HG02759 (cell line): ENCODE data around the gene SPP2.

Experiments
- ATAC-seq: cut with Tn5 transposase; IDR thresholded peaks from one replicate; pipeline ENCODE4 v1.9.1; 2021; ENCODE audit warnings: mild to moderate bottlenecking, moderate library complexity; ENCODE audit not compliant: unreplicated experiment

Gene SPP2

GRCh38 chr2:234038076-234038802, 12.3 kb upstream of the SPP2 start:
- no peak for ATAC-seq

GRCh38 chr2:234044157-234044556, 6.3 kb upstream of the SPP2 start:
- no peak for ATAC-seq

DNA sequence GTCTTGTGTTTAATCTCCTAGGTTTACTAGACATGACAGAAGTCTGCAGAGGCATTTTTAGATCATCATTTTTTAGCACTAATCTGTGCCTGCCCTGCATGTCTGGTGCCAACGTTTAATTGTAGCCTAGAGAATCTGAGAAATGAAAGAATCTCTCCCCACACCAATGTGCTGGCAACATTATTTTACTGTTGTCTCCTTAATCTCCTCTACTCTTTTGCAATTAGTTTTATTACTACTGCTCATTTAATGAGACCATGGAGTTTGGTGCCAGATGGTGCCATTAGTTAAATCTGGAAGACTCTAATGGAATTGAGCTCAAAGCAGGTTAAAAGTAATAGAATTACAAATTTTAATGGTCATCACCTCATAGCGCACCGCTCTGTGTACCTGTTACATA, 4.0 kb upstream of the SPP2 start:
- ATAC-seq, result no peak

- ATAC-seq, result no peak
Measured at GRCh38 chr2:234047361-234047760, 3.1 kb upstream of the SPP2 start.

DNA sequence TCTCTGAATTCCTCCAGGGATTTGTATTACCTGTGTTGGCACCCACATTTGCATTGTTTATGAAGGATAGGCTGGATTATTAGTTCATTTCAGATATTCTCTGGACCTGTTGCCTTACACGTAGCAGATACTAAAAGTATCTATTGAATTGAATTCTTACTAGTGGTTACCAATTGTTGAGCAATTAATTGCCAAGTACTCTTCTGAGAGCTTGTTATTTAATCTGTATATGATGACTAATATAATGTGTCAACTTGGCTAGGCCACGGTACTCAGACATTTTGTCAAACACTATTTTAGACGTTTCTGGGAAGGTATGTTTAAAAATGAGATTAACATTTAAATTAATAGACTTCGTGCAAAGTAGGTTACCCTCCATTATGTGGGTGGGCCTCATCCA, 2.5 kb upstream of the SPP2 start:
- no peak for ATAC-seq

DNA sequence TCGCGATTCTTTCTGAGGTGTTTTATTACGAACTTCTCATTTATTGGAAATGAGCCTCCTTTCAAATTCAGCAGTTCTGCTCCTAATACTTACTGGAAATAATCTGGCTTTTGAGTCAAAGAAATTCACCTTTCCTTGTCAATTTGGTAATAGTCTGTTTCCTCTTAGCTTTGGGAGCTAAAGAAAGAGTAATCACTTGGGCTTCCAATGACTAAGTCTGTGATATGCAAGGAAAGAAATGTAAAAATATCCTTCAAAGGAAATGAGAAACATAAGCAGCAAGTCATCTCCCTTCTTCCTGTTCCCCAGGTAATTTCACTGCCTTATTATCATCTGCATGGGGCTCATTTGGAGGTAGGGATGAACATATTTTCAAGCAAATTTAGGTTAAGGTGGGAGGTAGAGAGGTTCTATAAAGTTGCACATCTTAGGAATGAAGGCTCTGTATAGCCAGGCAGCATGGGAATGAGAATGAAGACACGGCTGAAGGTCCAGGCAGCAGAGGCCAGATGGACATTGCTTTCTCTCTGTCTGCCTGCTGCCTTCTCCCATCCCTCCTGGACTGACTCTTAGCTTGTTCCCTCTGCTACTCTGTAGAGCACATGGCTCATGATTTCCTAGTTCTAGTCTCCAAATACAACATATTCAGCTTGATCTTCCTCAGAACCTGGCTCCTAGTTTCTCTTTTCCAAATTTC, 1.0 kb downstream of the SPP2 start:
- no peak for ATAC-seq

GRCh38 chr2:234058881-234059280, 8.4 kb downstream of the SPP2 start:
- no peak for ATAC-seq

GRCh38 chr2:234060236-234060635, 9.7 kb downstream of the SPP2 start:
- no peak for ATAC-seq

GRCh38 chr2:234061624-234062257, 11.2 kb downstream of the SPP2 start:
- ATAC-seq, result no peak

DNA sequence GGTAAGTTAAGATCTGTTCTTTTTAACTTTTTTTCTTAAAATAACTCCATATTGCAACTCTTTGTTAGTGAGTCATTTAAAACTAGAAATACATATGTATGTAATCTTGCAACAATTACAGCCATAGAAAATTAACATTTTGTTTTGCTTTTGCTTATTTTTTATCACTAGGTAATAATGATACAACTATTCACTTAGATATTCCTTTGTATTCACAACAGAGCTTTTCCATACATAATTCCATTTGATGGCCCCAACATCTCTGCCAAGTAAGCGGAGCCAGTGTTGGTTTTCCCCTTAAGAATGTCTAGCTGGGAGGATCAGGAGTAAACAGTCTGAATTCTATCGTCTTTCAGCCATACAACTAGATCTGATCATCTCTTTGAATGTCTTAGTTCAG, 16.1 kb downstream of the SPP2 start:
- no peak for ATAC-seq

GRCh38 chr2:234071664-234072063, 21.2 kb downstream of the SPP2 start:
- ATAC-seq, result no peak

DNA sequence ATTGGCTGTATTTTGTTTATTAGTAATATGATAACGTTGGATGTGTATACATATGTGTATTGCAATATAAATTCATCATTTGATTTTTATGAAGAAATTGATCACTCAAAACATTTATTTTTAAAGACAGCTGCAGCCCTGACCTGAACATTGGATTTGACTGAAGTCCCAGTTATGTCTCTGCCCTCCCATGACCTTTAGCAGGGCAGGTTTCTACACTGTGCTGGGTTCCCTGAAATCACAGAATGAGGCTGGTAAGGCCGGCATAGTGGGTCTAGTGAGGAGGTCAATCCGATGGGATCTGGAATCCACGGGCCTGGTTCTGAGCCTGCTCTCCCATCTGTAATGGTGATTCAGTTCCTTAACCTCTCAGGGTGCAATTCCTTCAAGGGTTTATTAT, 22.0 kb downstream of the SPP2 start:
- no peak for ATAC-seq

DNA sequence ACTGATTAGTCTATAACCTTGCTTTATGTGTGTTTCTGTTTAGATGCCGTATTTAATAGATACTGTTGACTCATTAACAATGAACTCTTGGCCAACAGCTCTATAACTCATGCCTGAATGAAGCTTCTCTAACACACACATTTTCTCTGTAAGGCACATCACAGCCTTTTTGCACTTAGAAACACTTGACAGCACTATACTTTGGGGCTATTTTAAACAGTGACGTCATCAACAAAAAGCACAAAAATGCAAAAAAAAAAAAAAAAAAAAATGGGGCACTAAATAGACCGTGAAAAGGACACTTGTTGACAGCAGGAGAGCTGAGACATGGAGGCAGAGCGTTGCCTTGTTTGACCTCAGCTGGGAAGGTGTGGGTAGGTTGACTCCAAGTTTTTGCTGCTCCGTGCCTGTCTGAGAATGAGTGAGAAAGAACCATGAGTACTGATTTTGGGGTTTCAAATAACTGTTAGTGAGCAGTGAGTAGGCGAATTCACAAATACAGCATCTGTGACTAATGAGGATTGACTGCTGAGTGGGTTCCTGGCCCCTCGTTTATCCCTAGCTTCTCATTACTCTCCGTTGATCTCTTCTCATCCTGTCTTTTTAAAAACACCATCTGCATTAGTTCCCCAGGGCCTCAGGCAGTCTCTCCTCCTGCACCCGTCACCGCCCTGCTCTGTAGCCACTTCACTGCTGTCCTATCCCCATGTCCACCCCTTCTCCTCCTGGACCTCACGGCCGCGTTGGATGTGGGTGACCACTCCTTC, 24.4 kb downstream of the SPP2 start:
- no peak for ATAC-seq

DNA sequence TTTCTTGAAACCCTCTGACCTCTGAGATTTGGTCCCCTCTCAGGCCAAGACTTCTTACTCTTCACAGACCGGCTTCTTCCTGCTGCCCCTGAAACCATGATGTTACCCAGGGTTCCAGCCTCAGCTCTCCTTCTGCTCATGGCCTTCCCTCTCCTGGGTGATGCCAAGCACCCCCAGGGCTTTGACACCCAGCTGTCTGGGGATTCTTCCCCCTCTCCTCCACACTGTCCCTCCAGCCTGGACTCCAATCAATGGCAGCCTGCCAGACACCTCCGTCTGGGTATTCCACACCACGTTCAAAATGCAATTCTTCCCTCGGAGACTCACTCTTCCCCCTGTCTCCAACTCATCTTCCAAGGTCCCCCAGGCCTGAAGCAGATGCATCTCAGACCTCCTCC, 25.0 kb downstream of the SPP2 start:
- no peak for ATAC-seq

- ATAC-seq, result no peak
Measured at GRCh38 chr2:234075947-234076346, 25.4 kb downstream of the SPP2 start.

- no peak for ATAC-seq
Measured at GRCh38 chr2:234076451-234076850, 25.9 kb downstream of the SPP2 start.

GRCh38 chr2:234078129-234078528, 27.6 kb downstream of the SPP2 start:
- no peak for ATAC-seq

GRCh38 chr2:234081970-234082822, 31.7 kb downstream of the SPP2 start:
- no peak for ATAC-seq

DNA sequence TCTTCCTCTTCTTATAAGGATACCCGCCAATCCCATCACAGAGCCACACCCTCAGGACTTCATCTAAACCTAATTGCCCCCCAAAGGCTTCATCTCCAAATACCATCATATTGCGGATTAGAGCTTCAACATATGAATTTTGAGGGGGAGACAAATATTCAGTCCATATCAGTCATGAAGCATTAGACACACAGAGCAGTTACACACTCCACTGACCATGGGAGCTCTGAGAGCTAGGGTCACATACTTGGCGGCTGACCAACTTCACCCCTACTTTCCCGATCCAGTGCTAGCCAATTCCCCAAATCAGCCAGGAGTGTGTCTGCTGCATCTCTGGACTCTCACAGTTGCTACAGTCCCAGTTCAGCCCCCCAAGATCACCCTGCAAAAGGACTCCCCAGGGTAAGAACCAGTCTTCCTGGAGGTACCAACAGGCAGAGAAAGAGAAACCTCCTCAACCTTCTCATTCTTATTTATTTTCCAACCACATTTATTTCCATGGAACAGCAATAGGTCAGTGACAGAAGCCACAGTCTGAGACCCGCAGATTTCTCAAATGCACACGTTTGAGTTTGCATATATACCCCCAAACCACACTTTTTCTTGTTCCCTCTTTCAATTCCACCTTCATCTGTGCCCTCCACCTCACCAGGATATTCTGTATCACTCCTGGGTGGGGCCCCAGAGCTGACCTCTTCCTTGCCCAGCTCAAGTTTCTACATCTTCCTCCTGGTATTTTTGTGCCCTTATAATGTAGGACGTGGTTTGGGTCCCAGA, 33.3 kb downstream of the SPP2 start:
- no peak for ATAC-seq

- ATAC-seq, result no peak
Measured at GRCh38 chr2:234091432-234091879, 41.0 kb downstream of the SPP2 start.
